PC-3 (cell line): ENCODE measurements around the gene SIDT2. TPM values are rescaled to one million over a fixed set of nuclear protein-coding genes. Genes with fewer than 3 reads are reported as not detected.
"Not testable (repeated sequence)": the region's sequence is repeated elsewhere in the genome, so short reads cannot be mapped to it uniquely, and the experiment has no call there.

Source experiments
- ATAC-seq: fragments of 200-7000 bp; cut with Tn5 transposase; 2 replicates; pipeline ENCODE4 v1.9.1; 2020; ENCODE audit warnings: mild to moderate bottlenecking, moderate library complexity
- Bru-seq: library from RNA; stranded (reverse); fragments of 400-500 nt; gene quantifications from one replicate; lab custom pipeline; 2021; lab: Mats Ljungman, UMichigan
- BruChase-seq, 2 experiments: library from RNA; stranded (reverse); fragments of 400-500 nt; gene quantifications; one replicate each; lab custom pipeline; 2021; lab: Mats Ljungman, UMichigan
- BruUV-seq: library from RNA; stranded (reverse); fragments of 400-500 nt; replicated peaks from 2 replicates; lab custom pipeline; 2021; lab: Mats Ljungman, UMichigan
- CTCF ChIA-PET: fragments of 300-600 bp; sonication (Branson Sonifier 250); formaldehyde crosslinking; loops from one replicate; lab custom pipeline; 2022; ENCODE audit warnings: antibody characterized with exemption; lab: Charles Lee
- POLR2A ChIA-PET: fragments of 300-600 bp; sonication (Branson Sonifier 250); formaldehyde crosslinking; loops from one replicate; lab custom pipeline; 2022; ENCODE audit warnings: antibody characterized with exemption; ENCODE audit not compliant: unreplicated experiment; lab: Charles Lee
- DNase-seq: peaks from one replicate; pipeline ENCODE4 v3.0.0-alpha.2; 2015
- H2AFZ ChIP-seq: fragments of 300-600 bp; sonication (generic); 2 replicates; pipeline ENCODE4 v1.6.0; 2016; ENCODE audit warnings: antibody characterized with exemption, low read length
- H3F3A ChIP-seq: fragments of 300-600 bp; sonication (generic); one replicate; pipeline ENCODE4 v1.6.0; 2017; ENCODE audit warnings: antibody characterized with exemption, low read length, control low read depth, mild to moderate bottlenecking; ENCODE audit not compliant: unreplicated experiment
- H3K27ac ChIP-seq: fragments of 300-600 bp; sonication (generic); 2 replicates; pipeline ENCODE4 v1.5.1; 2016; ENCODE audit warnings: mild to moderate bottlenecking, low read length
- H3K27me3 ChIP-seq: fragments of 300-600 bp; sonication (generic); 2 replicates; pipeline ENCODE4 v1.6.1; 2016; ENCODE audit warnings: low read length, mixed read lengths
- H3K36me3 ChIP-seq: fragments of 300-600 bp; sonication (generic); 2 replicates; pipeline ENCODE4 v1.6.1; 2016; ENCODE audit warnings: low read depth, mixed run types, low read length, mixed read lengths
- H3K4me1 ChIP-seq: fragments of 300-600 bp; sonication (generic); 2 replicates; pipeline ENCODE4 v1.5.1; 2016; ENCODE audit warnings: low read length; ENCODE audit not compliant: insufficient read depth
- H3K4me2 ChIP-seq: fragments of 300-600 bp; sonication (generic); 2 replicates; pipeline ENCODE4 v1.6.0; 2016; ENCODE audit warnings: low read length
- H3K4me3 ChIP-seq: fragments of 300-600 bp; sonication (generic); 2 replicates; pipeline ENCODE4 v1.5.1; 2016; ENCODE audit warnings: mild to moderate bottlenecking, low read length, mixed read lengths
- H3K79me2 ChIP-seq: fragments of 300-600 bp; sonication (generic); 2 replicates; pipeline ENCODE4 v1.6.1; 2017; ENCODE audit warnings: low read length, mixed read lengths
- H3K9ac ChIP-seq: fragments of 300-600 bp; sonication (generic); 2 replicates; pipeline ENCODE4 v1.6.0; 2016; ENCODE audit warnings: mild to moderate bottlenecking, low read length
- H3K9me2 ChIP-seq: fragments of 300-600 bp; sonication (generic); replicated peaks from 2 replicates; pipeline ENCODE4 v1.6.1; 2016; ENCODE audit warnings: mixed run types, low read length, mixed read lengths
- H3K9me3 ChIP-seq: fragments of 300-600 bp; sonication (generic); 2 replicates; pipeline ENCODE4 v1.6.1; 2016; ENCODE audit warnings: low read length, mixed read lengths
- H4K20me1 ChIP-seq: fragments of 300-600 bp; sonication (generic); 2 replicates; pipeline ENCODE4 v1.6.1; 2016; ENCODE audit warnings: low read length, mixed read lengths
- EZH2 ChIP-seq: fragments of 300-600 bp; sonication (generic); IDR thresholded peaks from one replicate; pipeline ENCODE4 v1.6.1; 2017; ENCODE audit warnings: antibody characterized with exemption, mild to moderate bottlenecking, low read length; ENCODE audit not compliant: unreplicated experiment
- EZH2phosphoT487 ChIP-seq: fragments of 300-600 bp; sonication (generic); IDR thresholded peaks from 2 replicates; pipeline ENCODE4 v1.6.1; 2018; ENCODE audit warnings: mild to moderate bottlenecking, antibody characterized with exemption, low read length, borderline replicate concordance
- intact Hi-C: fragments of 100-400 bp; cut with micrococcal nuclease; formaldehyde crosslinking; loops from 2 replicates; pipeline ENCODE4 v1.9.0; 2023
- long read RNA-seq: library from polyadenylated mRNA; unstranded; transcript quantifications from one replicate; pipeline ENCODE4 v2.0.0, GENCODE V29; 2021; ENCODE audit not compliant: unreplicated experiment
- total RNA-seq: library from RNA; depleted of rRNA; stranded (reverse); fragments of >200 nt; gene quantifications from 2 replicates; pipeline ENCODE4 v1.2.3, GENCODE V29; 2014; rRNA removed
- TF ChIP-seq, protein P1 (sequence below): fragments of 300-600 bp; sonication (generic); conservative IDR thresholded peaks from 2 replicates; pipeline ENCODE4 v1.5.1; 2017; ENCODE audit warnings: antibody characterized with exemption, low read depth, mild to moderate bottlenecking, low read length

The SIDT2 gene
- total RNA-seq (13.6 and 22.7 TPM in 2 replicates), Bru-seq, nascent RNA (percentile 56 among the genes with signal in this experiment), BruChase-seq, experiment 1, labeled RNA remaining after a 6-hour chase (percentile 83 among the genes with signal in this experiment), BruChase-seq, experiment 2, labeled RNA remaining after a 2-hour chase (percentile 79 among the genes with signal in this experiment)
- long read RNA-seq, full-length matches to known transcripts, result 2 of 58 reads
- long read RNA-seq, partial matches to known transcripts, result 28 of 58 reads
- long read RNA-seq, other reads (novel, unspliced or antisense), result 28 of 58 reads

GRCh38 chr11:117178210-117179034 lies at the start of gene SIDT2:
Gene SIDT2, plus strand, starts transcription at chr11:117178743. Its CDS starts 521 bp downstream, at chr11:117179264.
- Histone ChIP-seq H3K9me3 (no peaks in the 10 kb centered on the region), H3K4me1 (peaks cover 24% of the 10 kb centered on the region), H3K9ac (peak within 1 kb of the TSS; percentile 67), H3F3A (peaks cover 4% of the 10 kb centered on the region), H3K9me2 (no peaks in the 10 kb centered on the region), H3K79me2 (no peaks in the 10 kb centered on the region), H3K36me3 (no peaks in the 10 kb centered on the region), H3K4me2 (peak within 1 kb of the TSS; percentile 100), H3K27me3 (no peaks in the 10 kb centered on the region), H2AFZ (peak within 1 kb of the TSS; percentile 95), H3K4me3 (peak within 1 kb of the TSS; percentile 97), H3K27ac (peak within 1 kb of the TSS; percentile 32), H4K20me1 (no peaks in the 10 kb centered on the region)
- ATAC-seq (peak; percentile 88), DNase-seq (peak; percentile 98)
- intact Hi-C loops, result loop anchor here (2.0 to 5.0 kb wide), 2 partner anchors 36 to 52 kb away; partner anchors contain the start of gene PAFAH1B2
- no TSS peak for BruUV-seq
- POLR2A ChIA-PET, result interaction anchor here (0.5 to 0.9 kb wide), 2 partner anchors 16 to 34 kb away, joined by 4 read pairs; partner anchors contain the start of gene PAFAH1B2
- TF ChIP-seq EZH2 (no peak), EZH2phosphoT487 (no peak)
- TF ChIP-seq, protein P1, sequence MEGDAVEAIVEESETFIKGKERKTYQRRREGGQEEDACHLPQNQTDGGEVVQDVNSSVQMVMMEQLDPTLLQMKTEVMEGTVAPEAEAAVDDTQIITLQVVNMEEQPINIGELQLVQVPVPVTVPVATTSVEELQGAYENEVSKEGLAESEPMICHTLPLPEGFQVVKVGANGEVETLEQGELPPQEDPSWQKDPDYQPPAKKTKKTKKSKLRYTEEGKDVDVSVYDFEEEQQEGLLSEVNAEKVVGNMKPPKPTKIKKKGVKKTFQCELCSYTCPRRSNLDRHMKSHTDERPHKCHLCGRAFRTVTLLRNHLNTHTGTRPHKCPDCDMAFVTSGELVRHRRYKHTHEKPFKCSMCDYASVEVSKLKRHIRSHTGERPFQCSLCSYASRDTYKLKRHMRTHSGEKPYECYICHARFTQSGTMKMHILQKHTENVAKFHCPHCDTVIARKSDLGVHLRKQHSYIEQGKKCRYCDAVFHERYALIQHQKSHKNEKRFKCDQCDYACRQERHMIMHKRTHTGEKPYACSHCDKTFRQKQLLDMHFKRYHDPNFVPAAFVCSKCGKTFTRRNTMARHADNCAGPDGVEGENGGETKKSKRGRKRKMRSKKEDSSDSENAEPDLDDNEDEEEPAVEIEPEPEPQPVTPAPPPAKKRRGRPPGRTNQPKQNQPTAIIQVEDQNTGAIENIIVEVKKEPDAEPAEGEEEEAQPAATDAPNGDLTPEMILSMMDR, result no peak
- CTCF ChIA-PET, result interaction anchor here (1.1 kb wide), 2 partner anchors 34 to 53 kb away, joined by 3 read pairs; partner anchors contain the start of gene PAFAH1B2

DNA sequence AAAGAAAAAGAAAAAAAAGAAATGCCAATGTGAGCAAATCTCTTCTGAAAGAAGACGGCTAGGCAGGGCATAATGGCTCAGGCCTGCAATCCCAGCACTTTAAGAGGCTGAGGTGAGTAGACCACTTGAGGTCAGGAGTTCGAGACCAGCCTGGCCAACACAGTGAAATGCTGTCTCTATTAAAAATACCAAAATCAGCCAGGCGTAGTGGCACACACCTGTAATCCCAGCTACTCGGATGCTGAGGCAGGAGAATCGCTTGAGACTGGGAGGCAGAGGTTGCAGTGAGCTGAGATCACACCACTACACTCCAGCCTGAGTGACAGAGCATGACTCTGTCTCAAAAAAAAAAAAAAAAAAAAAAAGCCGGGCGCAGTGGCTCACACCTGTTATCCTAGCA lies 48.1 kb upstream of the SIDT2 start:
- CTCF ChIA-PET, ATAC-seq, POLR2A ChIA-PET, H3F3A ChIP-seq, H3K9me3 ChIP-seq, H3K27me3 ChIP-seq, DNase-seq, H3K9ac ChIP-seq, H3K79me2 ChIP-seq, H3K4me2 ChIP-seq, H3K36me3 ChIP-seq, H4K20me1 ChIP-seq, H3K9me2 ChIP-seq, H3K4me1 ChIP-seq, BruUV-seq, H3K27ac ChIP-seq, H2AFZ ChIP-seq, H3K4me3 ChIP-seq: not testable (repeated sequence)
- intact Hi-C loops, result loop anchor here (5.0 kb wide), 1 partner anchor 77 kb away; no protein-coding TSS in a partner anchor

- intact Hi-C loops, result loop anchor here (5.0 kb wide), 1 partner anchor 76 kb away; no protein-coding TSS in a partner anchor
- H3K9me3 ChIP-seq, result no peaks in the 10 kb centered on the region
- H3K36me3 ChIP-seq, result no peaks in the 10 kb centered on the region
- H3K4me3 ChIP-seq, result no peak overlapping the region
- POLR2A ChIA-PET, result no interaction called here
- DNase-seq (no peak), ATAC-seq (no peak)
- CTCF ChIA-PET, result no interaction called here
- no peaks in the 10 kb centered on the region for H3F3A ChIP-seq
- no peak overlapping the region for H3K9ac ChIP-seq
- H3K4me1 ChIP-seq, result no peaks in the 10 kb centered on the region
- TF ChIP-seq EZH2phosphoT487, result no peak
- TF ChIP-seq, protein P1, result no peak
- TF ChIP-seq EZH2, result no peak
- H3K79me2 ChIP-seq, result no peaks in the 10 kb centered on the region
- BruUV-seq, result no TSS peak
- no peaks in the 10 kb centered on the region for H4K20me1 ChIP-seq
- no peak overlapping the region for H3K27ac ChIP-seq
- H3K9me2 ChIP-seq, result no peaks in the 10 kb centered on the region
- no peak overlapping the region for H3K4me2 ChIP-seq
- no peaks in the 10 kb centered on the region for H3K27me3 ChIP-seq
- H2AFZ ChIP-seq, result no peak overlapping the region
Measured at GRCh38 chr11:117130879-117131278, 47.7 kb upstream of the SIDT2 start.
